Cortex of kidney (tissue), 1 donor: ENCODE measurements around the gene ARHGAP23.
"Not testable (repeated sequence)": the region's sequence is repeated elsewhere in the genome, so short reads cannot be mapped to it uniquely, and the experiment has no call there.

Experiments
- DNase-seq: peaks from one replicate; lab custom pipeline; 2025; lab: John Stamatoyannopoulos, UW

ARHGAP23 gene

GRCh38 chr17:38491346-38492066 is 63.2 kb downstream of the ARHGAP23 start:
- not testable (repeated sequence) for DNase-seq

- not testable (repeated sequence) for DNase-seq
Observed at GRCh38 chr17:38492067-38493040, 64.1 kb downstream of the ARHGAP23 start.

DNA sequence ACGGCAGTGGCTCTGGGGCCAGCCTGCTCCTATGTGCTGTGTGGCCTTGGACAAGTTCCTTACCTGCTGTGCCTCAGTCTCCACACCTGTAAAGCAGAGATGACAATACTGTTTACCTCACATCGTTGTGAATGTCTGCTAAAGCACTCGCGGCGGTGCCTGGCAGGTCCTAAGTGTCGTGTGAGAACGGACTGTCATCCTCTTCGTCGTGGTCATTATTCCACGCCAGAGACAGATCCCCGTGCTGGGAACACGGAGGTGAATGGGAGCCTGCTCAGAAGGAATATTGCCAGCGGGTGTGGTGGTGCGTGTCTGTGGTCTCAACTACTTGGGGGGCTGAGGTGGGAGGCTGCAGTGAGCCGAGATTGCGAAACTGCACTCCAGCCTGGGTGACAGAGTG is 65.9 kb downstream of the ARHGAP23 start:
- DNase-seq = not testable (repeated sequence)

- not testable (repeated sequence) for DNase-seq
Observed at GRCh38 chr17:38497656-38498055, 69.4 kb downstream of the ARHGAP23 start.

DNA sequence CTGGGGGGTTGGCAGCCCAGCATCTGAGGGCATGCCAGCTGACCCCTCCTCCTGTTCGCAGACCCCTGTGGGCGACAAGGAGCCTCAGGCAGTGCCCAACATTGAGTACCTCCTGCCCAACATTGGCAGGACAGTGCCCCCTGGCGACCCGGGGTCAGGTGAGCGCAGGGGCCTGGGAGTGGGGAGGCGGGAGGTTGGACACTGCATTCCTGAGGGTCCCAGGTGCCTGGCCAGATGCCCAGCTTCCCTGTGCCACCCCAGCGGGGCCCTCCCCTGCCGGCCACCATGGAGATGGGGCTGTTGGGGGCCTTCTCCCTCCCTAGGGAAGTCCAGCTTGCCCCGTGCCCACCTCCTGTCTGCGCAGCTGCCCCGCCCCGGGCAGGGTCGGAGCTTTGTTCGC is 70.1 kb downstream of the ARHGAP23 start:
- no peak for DNase-seq

DNA sequence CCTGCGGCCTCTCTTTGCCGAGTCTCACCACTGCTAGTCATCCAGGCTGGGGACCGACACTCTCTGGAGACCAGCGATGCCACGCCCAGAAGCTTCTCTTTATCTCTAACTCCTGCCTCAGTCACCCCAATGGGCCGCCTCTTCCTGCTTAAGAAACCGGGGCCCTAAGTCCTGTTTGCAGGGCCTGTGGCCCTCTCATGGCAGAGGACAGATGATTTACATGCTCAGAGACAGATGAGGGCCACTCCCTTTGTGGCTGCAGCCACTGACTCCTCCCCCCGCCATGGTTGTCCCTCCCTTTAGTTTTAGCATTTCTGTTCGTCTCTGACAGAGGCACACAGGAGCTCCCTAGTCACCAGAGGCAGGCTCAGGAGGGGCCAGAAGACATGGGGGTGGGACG is 71.0 kb downstream of the ARHGAP23 start:
- DNase-seq = not testable (repeated sequence)

- not testable (repeated sequence) for DNase-seq
Observed at GRCh38 chr17:38501718-38502117, 73.5 kb downstream of the ARHGAP23 start.

GRCh38 chr17:38503286-38503913 is 75.1 kb downstream of the ARHGAP23 start:
- DNase-seq = not testable (repeated sequence)

DNA sequence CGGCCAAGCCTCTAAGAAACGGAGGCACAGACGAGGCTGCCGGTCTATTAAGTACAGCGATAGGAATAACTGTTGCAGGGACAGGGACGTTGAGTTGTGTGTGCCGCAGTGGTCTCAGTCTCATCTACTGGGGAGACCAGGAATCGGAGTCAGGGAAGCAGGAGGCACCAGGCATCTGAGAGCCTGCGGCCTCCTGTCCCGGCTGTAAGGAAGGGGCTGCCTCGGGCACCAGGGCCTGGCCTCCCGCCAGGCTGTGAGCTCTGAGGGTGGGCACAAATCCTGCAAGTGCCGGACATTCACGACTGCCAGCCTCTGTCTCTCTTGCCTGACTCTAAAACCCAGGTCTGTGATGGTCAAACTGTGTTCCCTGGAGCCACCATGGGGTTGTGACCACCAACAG is 76.0 kb downstream of the ARHGAP23 start:
- no peak for DNase-seq

GRCh38 chr17:38507436-38507835 is 79.2 kb downstream of the ARHGAP23 start:
- DNase-seq = no peak

DNA sequence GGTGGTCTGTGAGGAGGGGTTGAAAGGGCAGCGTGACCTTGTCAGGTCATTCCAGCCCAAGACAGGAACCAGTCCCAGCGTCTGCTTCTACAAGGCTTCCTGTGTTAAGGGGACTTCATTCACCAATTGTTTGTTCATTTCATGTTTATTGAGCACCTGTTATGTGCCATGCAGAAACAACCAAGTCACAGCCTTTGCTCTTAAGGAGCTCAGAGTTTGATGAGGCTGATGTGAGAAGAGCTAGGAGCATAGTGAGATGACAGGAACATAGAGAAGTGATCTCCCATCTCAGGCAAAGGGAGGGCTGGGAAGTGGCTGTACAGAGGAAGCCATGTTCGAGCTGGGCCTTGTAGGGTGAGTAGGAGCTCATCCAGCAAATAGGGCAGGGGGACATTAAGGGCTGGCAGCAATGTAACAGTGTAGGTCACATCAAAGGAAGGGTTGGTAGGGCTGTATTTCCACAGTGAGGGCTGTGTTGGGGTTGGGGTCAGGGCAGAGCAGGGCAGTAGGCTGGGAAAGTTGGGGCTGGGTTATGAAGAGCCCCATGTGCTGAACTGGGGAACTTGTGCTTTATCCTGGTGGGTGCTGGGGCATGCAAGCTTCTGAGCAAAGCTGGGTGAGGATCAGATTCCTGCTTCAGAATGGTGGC is 79.8 kb downstream of the ARHGAP23 start:
- DNase-seq = no peak

DNA sequence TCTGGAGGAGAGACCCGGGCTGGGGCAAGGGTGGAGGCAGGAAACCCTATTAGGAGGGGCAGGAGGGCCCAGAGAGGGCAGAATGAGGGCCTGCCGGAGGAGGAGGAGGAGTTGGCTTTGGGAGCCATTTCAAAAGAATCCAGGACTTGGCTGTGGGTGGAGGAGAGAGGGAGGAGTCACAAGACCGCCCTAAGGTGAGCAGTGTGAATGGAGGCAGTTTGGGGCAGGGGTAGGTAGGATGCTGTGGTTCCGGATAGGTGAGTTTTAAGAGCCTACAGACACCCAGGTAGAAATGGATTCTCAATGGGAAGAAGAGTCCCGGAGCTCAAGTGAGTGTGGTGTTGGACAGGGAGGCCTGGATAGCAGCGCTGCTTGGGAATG is 80.3 kb downstream of the ARHGAP23 start:
- no peak for DNase-seq

- no peak for DNase-seq
Observed at GRCh38 chr17:38508954-38509771, 80.9 kb downstream of the ARHGAP23 start.

DNA sequence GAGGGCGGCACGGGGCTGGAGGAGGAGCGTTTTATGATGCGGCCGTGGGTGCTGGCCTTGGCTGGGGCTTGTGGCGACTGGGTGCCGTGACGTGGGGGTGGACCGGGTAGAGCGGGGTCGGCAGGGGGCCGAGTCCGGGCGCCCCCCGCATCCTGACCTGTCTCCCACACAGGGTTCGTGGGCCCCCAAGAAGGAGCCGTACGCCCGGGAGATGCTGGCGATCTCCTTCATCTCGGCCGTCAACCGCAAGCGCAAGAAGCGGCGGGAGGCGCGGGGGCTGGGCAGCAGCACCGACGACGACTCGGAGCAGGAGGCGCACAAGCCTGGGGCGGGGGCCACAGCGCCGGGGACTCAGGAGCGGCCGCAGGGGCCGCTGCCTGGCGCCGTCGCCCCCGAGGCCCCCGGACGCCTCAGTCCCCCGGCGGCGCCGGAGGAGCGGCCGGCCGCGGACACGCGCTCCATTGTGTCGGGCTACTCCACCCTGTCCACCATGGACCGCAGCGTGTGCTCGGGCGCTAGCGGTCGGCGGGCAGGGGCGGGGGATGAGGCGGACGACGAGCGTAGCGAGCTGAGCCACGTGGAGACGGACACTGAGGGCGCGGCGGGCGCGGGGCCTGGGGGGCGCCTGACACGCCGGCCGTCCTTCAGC is 81.6 kb downstream of the ARHGAP23 start:
- DNase-seq = no peak

- DNase-seq = no peak
Observed at GRCh38 chr17:38510421-38511149, 82.3 kb downstream of the ARHGAP23 start.

- DNase-seq = no peak
Observed at GRCh38 chr17:38511150-38512108, 83.2 kb downstream of the ARHGAP23 start.

- no peak for DNase-seq
Observed at GRCh38 chr17:38512473-38513058, 84.3 kb downstream of the ARHGAP23 start.

DNA sequence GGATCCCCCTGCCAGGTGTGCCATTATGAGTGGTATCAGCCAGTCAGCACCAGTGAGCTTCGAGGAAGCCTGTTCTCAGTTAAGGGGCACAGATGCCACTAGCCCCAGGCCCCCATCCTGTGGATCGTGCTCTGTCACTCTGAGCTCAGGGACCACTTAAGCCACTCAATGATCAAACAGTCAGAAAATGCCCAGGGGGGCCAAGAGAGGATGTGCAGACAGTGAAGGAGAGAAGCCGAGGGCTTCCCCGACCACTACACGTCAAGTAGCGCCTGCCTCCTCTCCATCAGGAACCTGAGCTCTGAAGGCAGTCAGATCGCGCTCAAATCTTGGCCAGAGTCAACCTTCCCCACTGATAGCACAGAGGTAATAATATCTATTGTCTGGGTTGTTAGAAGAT is 98.3 kb downstream of the ARHGAP23 start:
- not testable (repeated sequence) for DNase-seq
